Psoas muscle (tissue), 8 donors: ENCODE measurements around the gene LIN7C. TPM values are rescaled to one million over a fixed set of nuclear protein-coding genes. Genes with fewer than 3 reads are reported as not detected.

ENCODE experiments used
- ATAC-seq, 4 donors: fragments of 200-7000 bp; cut with Tn5 transposase; one replicate each; pipeline ENCODE4 v1.9.1; 2020; ENCODE audit warnings: moderate library complexity in 3 of 4, mild to moderate bottlenecking in 2 of 4
- DNase-seq, 2 donors: peaks; one replicate each; pipeline ENCODE4 v3.0.0-alpha.2; 2020
- H3K27ac ChIP-seq: fragments of 200-600 bp; one replicate; pipeline ENCODE4 v1.8.0; 2022
- H3K27me3 ChIP-seq, 3 donors: fragments of 200-600 bp in 1 of 3; one replicate each; pipeline versions ENCODE4 v1.6.1 to v1.8.0; 2013 to 2022; ENCODE audit warnings: low read length in 2 of 3, mild to moderate bottlenecking in 2 of 3, moderate library complexity in 1 of 3; ENCODE audit not compliant: insufficient read depth in 3 of 3
- H3K36me3 ChIP-seq, 2 donors: fragments of 200-600 bp in 1 of 2; one replicate each; pipeline versions ENCODE4 v1.6.1 to v1.8.0; 2013 to 2022; ENCODE audit warnings: low read depth in 1 of 2, mild to moderate bottlenecking in 1 of 2, moderate library complexity in 1 of 2; ENCODE audit not compliant: insufficient read depth in 1 of 2
- H3K4me1 ChIP-seq: fragments of 200-600 bp; one replicate; pipeline ENCODE4 v1.8.0; 2022
- H3K4me3 ChIP-seq: fragments of 200-600 bp; one replicate; pipeline ENCODE4 v1.8.0; 2022; ENCODE audit warnings: mild to moderate bottlenecking
- H3K9me3 ChIP-seq: fragments of 200-600 bp; one replicate; pipeline ENCODE4 v1.8.0; 2022
- WGBS, 3 donors: extraction: QIAGEN DNeasy Blood & Tissue Kit; methylation state at CpG; one replicate each; pipeline versions ENCODE4 v1.1.6 to v1.1.7; 2013; 5-methylcytosine and 5-hydroxymethylcytosine counted together
- intact Hi-C, 2 donors: fragments of 100-400 bp; cut with DNase I; formaldehyde crosslinking; loops; one replicate each; pipeline versions ENCODE4 v1.11.0 to v1.14.2; 2022
- polyA plus RNA-seq, 3 donors: library from polyadenylated mRNA; stranded (reverse); fragments of 200-250 nt; gene quantifications; one replicate each; pipeline ENCODE4 v1.2.3, GENCODE V29; 2013
- total RNA-seq, 4 donors: library from RNA; stranded (reverse); fragmentation: NEBNext Ultra II Directional in 2 of 4; extraction: Animal tissue kit (Norgen Biotek cat#: 25700) in 2 of 4; gene quantifications; one replicate each; pipeline versions ENCODE4 v1.2.1 to v1.2.4, GENCODE V29; 2021 to 2023
- TF ChIP-seq, protein P1 (sequence below): fragments of 200-600 bp; IDR thresholded peaks from one replicate; pipeline ENCODE4 v1.8.0; 2022; ENCODE audit warnings: antibody characterized with exemption
- donor health status: healthy with polysubstance abuse.
- donor health status: DM: no; HTN: no; CAD: no; lungs with moderate emphysema.
- donor health status: Bipolar disorder and iron deficiency.
- donor health status: healthy.
- donor health status: DM: yes; HTN: yes; CAD: no.
- donor health status: DM: no; HTN: no; CAD: no.
- donor health status: DM: no; HTN: no; CAD: no.
- donor health status: DM: yes; HTN: yes; CAD: no.

The LIN7C gene
- total and polyA plus RNA-seq, 7 donors, result 4.2 to 18.9 (median 13.1) TPM

- no peak overlapping the region for H3K27ac ChIP-seq
- H3K36me3 ChIP-seq, result no peaks in the 10 kb centered on the region
- ATAC-seq (no peak), DNase-seq (no peak)
- WGBS, 3 donors, result 69 to 78% (median 69%) methylated on average over 2 of the region's 2 CpGs
- peaks cover 8% of the 10 kb centered on the region for H3K4me1 ChIP-seq
- H3K27me3 ChIP-seq, result no peaks in the 10 kb centered on the region
- H3K4me3 ChIP-seq, result no peak overlapping the region
- H3K9me3 ChIP-seq, result no peaks in the 10 kb centered on the region
- TF ChIP-seq, protein P1, sequence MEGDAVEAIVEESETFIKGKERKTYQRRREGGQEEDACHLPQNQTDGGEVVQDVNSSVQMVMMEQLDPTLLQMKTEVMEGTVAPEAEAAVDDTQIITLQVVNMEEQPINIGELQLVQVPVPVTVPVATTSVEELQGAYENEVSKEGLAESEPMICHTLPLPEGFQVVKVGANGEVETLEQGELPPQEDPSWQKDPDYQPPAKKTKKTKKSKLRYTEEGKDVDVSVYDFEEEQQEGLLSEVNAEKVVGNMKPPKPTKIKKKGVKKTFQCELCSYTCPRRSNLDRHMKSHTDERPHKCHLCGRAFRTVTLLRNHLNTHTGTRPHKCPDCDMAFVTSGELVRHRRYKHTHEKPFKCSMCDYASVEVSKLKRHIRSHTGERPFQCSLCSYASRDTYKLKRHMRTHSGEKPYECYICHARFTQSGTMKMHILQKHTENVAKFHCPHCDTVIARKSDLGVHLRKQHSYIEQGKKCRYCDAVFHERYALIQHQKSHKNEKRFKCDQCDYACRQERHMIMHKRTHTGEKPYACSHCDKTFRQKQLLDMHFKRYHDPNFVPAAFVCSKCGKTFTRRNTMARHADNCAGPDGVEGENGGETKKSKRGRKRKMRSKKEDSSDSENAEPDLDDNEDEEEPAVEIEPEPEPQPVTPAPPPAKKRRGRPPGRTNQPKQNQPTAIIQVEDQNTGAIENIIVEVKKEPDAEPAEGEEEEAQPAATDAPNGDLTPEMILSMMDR, result no peak
- intact Hi-C loops, result no loop called here
These were observed 50.3 kb downstream of the LIN7C start for GRCh38 chr11:27456140-27456794.

GRCh38 chr11:27455667-27456066 lies 50.9 kb downstream of the LIN7C start:
- no peak for ATAC-seq
- Histone ChIP-seq H3K36me3 (no peaks in the 10 kb centered on the region), H3K27ac (no peak overlapping the region), H3K9me3 (no peaks in the 10 kb centered on the region), H3K4me1 (peaks cover 12% of the 10 kb centered on the region), H3K27me3 (no peaks in the 10 kb centered on the region), H3K4me3 (no peak overlapping the region)
- WGBS, 3 donors, result 95 to 97% (median 96%) methylated on average over 4 of the region's 4 CpGs
- intact Hi-C loops, result no loop called here
- TF ChIP-seq, protein P1, result no peak
- DNase-seq, result no peak

DNA sequence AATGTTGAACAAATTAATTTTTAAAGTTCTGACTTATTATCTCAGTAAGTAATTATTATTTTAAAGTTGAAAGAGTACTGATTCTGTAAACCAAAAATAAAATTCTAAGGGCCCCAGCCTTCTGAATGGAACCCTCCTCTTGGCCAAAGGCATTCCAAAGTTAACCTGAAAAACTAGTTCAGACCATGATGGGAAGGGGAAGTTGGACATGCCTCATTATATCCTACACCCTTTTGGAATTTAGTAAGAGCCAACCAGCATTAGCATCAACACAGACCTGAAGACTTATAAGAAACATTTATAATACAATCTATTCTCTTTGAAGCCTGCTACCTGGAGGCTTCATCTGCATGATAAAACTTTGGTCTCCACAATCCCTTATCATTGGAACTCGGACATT lies 52.9 kb downstream of the LIN7C start:
- Histone ChIP-seq H3K4me3 (no peak overlapping the region), H3K36me3 (no peaks in the 10 kb centered on the region), H3K27me3 (no peaks in the 10 kb centered on the region), H3K27ac (no peak overlapping the region), H3K4me1 (peaks cover 12% of the 10 kb centered on the region), H3K9me3 (no peaks in the 10 kb centered on the region)
- ATAC-seq (no peak), DNase-seq (no peak)
- intact Hi-C loops, result no loop called here
- TF ChIP-seq, protein P1, result no peak
- 90 to 97% (median 93%) methylated on average over 1 of the region's 1 CpG for WGBS, 3 donors

- H3K27ac ChIP-seq, result no peak overlapping the region
- H3K4me1 ChIP-seq, result peaks cover 8% of the 10 kb centered on the region
- no peaks in the 10 kb centered on the region for H3K27me3 ChIP-seq
- DNase-seq (no peak), ATAC-seq (no peak)
- intact Hi-C loops, result no loop called here
- H3K36me3 ChIP-seq, result no peaks in the 10 kb centered on the region
- no peaks in the 10 kb centered on the region for H3K9me3 ChIP-seq
- TF ChIP-seq, protein P1, result no peak
- no peak overlapping the region for H3K4me3 ChIP-seq
- WGBS, 3 donors, result 87 to 98% (median 92%) methylated on average over 3 of the region's 3 CpGs
These were observed 54.4 kb downstream of the LIN7C start for GRCh38 chr11:27452147-27452546.
